ENCODE data around the gene COL6A1.

DNA sequence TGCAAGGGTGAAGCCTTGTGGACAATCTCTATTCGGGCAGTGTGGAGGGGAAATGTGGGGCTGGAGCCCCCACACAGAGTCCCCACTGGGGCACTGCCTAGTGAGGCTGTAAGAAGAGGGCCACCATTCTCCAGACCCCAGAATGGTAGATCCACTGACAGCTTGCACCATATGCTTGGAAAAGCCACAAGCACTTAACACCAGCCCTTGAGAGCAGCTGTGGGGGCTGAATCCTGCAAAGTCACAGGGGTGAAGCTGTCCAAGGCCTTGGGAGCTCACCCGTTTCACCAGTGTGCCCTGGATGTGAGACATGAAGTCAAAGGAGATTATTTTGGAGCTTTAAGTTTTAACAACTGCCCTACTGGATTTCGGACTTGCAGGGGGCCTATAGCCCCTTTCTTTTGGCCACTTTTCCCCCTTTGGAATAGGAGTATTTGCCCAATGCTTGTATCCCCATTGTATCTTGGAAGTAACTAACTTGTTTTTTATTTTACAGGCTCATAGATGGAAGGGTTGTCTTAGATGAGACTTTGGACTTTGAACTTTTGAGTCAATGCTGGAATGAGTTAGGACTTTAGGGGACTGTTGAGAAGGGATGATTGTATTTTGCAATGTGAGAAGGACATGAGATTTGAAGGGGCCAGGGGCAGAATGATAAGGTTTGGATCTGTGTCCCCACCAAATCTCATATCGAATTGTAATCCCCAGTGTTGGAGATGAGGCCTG, 16.3 kb upstream of the COL6A1 start:
- TF ChIP-seq, protein P1, sequence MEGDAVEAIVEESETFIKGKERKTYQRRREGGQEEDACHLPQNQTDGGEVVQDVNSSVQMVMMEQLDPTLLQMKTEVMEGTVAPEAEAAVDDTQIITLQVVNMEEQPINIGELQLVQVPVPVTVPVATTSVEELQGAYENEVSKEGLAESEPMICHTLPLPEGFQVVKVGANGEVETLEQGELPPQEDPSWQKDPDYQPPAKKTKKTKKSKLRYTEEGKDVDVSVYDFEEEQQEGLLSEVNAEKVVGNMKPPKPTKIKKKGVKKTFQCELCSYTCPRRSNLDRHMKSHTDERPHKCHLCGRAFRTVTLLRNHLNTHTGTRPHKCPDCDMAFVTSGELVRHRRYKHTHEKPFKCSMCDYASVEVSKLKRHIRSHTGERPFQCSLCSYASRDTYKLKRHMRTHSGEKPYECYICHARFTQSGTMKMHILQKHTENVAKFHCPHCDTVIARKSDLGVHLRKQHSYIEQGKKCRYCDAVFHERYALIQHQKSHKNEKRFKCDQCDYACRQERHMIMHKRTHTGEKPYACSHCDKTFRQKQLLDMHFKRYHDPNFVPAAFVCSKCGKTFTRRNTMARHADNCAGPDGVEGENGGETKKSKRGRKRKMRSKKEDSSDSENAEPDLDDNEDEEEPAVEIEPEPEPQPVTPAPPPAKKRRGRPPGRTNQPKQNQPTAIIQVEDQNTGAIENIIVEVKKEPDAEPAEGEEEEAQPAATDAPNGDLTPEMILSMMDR (conservative IDR thresholded peaks at IDR 0.05 in 1 of 2, IDR thresholded peaks at IDR 0.05 in 1 of 2; ENCODE audit: low read depth in 1 of 2, low read length in 2 of 2): no peak
- TF ChIP-seq EZH2 (IDR thresholded peaks at IDR 0.05; ENCODE audit: low read length, missing control alignments): no peak
